Posterior vena cava (tissue), 2 donors: ENCODE measurements around the gene GATA3. TPM values are rescaled to one million over a fixed set of nuclear protein-coding genes. Genes with fewer than 3 reads are reported as not detected.
A peak's percentile ranks its signal among the peaks of the same experiment; 100 is the strongest.

Experiments used
- DNase-seq: peaks from one replicate; pipeline ENCODE4 v3.0.0-alpha.2; 2020; ENCODE audit warnings: low spot score
- intact Hi-C, 2 donors: fragments of 100-400 bp; cut with DNase I; formaldehyde crosslinking; loops; one replicate each; pipeline versions ENCODE4 v1.14.1 to v1.14.2; 2022 to 2023
- total RNA-seq, 2 donors: library from RNA; stranded (reverse); fragmentation: NEBNext Ultra II Directional; extraction: Animal tissue kit (Norgen Biotek cat#: 25700); gene quantifications; one replicate each; pipeline ENCODE4 v1.2.1, GENCODE V29; 2021
- donor health status: DM: yes; HTN: yes; CAD: no.
- donor health status: DM: yes; HTN: yes; CAD: no.

Gene GATA3
- total RNA-seq, 2 donors from 2014 or later = 0.97 to 1.00 TPM

DNA sequence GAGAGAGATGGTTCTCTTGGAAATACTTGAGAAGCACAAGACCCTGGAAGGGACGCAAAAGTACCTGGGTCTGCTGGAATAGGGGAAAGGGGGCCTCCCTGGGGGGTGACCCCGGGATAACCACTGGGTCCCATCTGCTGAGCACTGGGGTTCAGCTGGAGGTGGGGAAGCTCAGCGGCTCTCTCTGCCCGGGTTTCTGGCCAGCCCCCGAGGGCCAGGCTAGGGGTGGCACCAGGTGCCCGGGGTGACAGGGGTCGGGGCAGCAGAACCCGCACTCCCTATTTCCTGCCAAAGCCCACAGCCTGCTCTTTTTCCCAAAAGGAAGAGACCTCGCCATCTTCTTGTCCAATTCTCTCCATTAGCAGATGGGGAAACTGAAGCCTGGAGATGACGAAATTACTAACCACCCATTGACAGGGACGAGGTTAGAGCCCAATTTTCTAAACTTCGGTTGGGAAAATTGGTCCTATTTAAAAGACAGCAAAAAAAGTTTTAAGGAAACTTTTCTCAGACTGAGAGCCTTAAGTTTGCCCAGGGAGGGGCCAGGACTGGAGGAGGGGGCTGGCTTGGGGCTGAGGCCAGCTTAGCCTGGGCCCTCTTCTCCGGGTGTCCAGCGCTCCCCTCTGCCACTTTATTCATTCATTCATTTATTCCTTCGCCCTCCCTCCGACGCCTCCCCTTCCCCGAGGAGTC is 17.8 kb upstream of the GATA3 start:
- intact Hi-C loops = no loop called here
- peak; percentile 55 for DNase-seq

DNA sequence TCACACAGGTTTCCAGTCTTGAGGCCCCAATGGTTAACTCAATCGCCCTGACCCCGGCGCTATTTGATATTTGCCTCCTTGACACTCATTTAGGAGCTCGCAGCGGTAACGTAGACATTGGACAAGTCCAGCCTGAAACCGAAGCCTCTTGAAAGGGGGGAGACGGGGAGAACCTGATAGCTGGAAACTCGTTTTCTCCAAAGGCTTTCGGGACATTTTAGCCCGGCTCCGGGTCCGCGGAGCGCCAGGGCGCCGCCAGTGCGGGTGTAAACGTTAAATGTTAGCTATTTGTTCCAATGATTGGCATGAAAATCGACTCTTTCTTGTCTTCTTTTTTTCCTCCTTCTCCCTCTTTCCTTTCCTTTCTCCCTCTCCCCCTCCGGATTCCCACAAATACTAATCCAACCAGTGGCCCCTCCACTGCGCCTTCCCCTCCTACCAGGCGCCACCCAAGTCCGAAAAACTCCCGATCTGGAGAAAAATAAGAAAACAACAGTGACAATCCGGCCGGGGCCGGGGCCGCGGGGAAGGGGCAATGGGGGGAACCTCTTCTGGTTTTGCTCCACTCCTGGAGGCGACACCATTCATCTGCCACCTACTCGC is 17.2 kb upstream of the GATA3 start:
- DNase-seq = peak; percentile 55
- intact Hi-C loops = no loop called here

DNA sequence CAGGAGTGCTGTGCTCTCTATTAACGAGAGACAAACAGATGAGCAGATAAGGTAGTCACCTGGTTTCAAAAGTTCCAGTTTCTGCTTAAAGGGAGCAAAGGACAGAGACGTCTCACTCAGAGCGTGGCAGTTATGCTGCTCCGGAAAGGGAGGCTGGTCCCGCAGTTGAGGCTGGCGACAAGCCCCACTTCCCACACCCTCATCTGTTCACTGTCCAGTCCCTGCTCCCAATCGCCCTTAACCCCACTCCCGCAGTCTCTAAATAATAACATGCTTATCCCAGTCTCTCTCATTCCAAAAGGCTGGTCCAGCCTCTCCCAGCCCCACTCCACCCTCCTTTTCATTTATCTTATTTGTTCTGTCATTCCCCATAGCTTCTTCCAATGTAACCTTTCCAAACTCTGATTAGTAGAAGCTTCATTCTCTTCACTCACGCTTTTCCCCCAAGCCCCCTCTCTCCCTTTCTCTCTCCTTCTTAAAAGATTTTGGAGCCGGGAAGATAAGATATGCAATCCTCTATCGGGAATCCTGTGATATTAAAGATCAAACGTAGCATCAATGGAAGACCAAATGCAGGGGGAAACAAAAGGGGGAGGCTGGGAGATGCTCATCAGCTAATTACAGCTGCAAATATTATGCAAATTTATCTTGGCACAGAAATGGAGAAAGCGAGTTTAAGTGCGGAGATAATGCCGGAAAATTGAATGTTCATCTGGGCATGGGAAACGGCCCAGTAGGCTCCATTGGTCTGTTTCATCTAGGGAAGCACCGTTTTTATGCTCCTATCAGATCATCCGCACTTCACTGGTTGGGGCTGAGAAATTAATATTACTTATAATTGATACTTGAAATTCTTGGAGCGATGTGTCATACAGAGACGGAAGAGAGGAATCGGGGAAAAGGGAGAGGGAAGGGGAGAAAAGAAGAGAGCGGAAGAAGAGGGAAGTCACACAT is 16.3 kb upstream of the GATA3 start:
- peak; percentile 37 for DNase-seq
- intact Hi-C loops = no loop called here

DNA sequence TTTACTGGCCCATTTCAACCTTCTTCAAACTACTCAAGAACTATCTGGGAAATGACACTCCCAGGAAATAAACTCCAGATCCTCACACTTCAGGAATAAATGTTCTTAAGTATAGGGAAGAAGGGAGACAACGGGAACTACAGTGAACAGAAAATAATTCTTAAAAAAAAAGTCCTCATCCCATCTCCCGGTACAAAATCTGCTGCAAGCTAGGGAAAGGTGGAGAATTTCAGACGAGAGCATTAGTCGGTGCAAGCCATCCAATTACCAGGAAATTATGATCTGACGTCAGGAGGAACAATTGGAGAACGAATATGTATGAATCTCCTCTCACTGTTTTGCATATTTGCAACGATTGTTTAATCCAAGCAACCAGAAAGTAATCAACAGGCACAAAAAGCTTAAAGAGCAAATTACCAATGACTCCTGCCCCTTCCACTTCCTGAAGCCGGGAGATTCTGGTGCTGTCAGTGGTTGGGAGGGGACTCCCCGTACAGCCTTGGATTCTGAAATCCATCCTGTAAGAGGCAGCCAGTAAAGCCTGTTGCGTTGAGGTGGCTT is 15.1 kb upstream of the GATA3 start:
- DNase-seq = no peak
- intact Hi-C loops = no loop called here

DNA sequence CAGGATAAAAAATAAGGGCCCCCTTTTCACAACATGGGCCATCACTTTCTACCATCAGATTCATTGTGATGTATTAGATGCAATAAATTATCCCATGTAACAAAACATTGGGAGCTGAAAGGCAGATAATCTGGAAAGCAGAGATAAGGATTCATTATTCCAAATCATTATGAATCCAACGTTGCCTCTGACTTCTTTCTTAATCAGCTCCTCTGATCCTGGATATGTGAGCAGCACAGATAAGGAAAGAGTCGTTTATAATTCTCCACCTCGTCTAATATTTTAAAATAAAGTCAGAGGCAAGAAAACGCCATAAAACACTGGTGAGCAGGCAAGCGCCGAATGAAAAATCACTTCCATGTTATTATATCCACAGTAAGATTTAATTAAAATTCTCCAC is 13.8 kb upstream of the GATA3 start:
- intact Hi-C loops = no loop called here
- no peak for DNase-seq

DNA sequence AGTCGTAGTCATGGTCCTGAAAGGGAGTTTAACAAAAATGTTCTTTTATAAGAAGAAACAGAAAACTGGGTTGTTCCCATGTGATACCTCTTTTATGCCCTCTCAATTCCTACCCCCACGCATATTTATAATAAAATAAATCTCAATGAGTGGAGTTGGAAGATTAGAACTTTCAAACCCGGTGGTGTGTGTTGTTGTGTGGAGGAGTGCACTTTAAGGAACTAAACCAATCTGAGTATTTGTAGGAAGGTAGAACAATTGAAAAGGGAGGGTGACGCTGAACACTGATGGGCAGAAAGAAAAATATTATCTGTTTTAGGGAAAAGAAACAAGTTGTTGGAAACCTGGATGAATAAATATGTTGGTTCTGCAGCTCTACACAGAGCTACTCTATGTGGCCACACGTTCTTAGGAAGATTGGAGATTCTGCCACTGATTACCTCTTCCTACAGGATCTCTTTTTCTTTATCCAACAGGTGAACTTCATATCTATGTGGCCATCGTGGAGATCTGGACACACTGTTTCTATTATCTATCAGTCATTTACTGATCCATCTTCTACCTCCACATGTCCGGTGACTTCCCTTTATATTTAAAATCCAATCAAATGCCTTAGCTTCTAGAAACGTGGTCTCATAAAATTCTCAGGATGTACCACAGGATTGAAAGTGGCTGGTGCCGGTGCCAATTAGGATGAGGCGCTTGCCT is 13.1 kb upstream of the GATA3 start:
- intact Hi-C loops = no loop called here
- no peak for DNase-seq

DNA sequence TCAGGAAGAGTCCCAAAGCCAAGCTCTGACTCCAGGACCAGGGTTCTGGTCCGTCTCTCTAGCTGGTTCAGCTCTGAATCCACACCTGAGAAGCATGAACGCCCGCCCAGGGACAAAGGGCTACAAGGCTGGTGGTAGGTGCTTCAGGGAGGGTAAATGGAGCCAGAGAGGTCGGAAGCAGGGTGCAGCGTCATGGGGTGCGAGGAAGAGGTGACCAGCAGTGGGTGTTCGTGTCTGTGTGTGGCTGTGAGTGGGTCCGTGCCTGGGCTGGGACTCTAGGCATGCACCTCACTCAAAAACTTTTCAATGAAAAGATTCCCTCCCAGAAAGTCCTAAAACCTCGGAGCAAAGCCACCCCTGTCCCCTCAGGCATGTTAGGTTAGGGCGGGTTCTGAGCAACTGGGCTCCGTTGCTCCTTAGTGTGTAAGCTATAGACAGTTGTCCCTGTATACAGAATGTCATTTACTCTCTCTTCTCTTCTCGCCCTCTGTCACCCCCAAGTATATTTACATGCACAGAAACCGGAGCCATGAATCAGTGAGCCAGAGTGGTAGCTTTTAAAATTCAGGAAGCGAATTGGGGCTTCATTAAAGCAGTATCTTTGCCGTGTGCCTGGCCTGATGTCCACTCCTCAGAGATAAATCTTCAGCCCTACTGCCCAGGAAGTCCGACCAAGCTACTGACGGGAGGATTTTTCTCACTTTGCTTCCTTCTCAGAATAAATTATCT is 12.3 kb upstream of the GATA3 start:
- peak; percentile 47 for DNase-seq
- intact Hi-C loops = no loop called here

DNA sequence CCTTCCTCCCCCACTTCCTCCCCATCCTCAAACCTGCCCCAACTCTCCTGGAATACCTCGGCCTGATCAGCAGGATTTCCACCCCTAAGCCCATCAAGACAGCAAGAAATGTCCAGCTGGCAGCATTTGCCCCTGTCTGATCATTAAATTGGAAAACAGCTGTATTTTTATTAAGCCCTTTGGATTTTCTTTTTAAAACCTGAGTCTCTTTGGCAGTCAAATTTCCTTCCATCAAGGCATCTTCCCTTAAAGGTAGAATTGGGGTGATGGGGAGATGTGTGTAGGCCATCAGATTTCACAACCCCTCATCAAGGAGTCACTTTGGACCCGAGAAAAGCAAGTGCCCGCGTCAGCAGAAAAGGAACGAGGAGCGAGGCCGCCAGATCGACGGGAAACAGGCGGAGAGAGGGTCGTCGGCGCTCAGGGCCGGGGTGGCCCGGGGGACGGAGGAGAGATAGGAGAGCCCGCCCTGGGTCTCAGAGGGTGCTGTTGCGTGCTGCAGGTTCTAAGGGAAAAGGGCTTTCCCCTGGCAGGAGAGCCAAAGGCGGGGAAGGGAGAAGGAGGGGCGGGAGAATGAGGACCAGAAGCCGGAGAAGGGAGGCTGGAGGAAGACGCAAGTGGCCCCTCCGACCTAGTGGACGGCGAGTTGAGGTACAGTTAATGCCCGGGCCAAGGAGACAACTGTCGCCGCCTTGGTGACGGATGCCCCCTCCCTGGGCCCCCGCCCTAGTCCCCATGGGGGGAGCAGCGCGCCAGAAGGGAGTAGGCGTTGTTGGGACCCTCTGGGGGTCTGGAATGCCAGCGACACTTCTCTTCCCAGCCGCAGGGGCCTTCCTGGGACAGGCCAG is 11.5 kb upstream of the GATA3 start:
- DNase-seq = peak; percentile 60
- intact Hi-C loops = no loop called here

DNA sequence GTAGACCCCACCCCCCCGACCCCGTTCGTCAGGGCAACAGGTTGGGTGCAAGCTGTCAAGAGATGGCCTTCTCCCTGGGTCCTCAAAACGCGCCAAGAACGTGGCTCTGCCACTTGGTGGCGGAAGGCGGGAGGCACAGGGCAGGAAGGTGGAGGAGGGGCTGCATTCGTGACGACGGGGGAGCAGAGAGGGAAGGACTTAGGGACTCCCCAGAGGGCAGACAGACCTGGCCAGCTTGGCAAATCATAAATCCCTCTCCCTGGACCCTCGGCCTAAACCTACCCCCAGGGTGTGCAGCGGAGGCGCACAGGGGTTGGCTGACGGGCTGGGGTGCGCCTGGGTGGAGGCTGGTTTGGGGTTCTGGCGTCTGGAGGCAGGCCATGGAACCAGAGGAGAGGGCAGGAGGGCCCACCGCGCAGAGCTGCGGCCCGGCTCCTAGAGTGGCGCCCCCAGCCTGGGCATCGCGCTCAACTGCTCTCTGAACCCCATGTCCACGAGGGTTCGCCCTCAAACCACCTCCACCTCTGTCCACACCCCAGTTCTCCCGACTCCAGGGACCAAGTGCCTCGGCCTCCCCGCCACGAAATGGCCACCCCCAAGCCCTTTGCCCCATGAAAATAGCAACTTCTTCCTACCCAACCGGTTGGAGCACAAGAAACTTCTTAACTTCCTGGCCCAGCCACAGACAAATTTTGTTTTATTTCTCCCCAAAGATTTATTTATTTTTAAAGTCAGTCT is 10.8 kb upstream of the GATA3 start:
- intact Hi-C loops = no loop called here
- DNase-seq = peak; percentile 69

DNA sequence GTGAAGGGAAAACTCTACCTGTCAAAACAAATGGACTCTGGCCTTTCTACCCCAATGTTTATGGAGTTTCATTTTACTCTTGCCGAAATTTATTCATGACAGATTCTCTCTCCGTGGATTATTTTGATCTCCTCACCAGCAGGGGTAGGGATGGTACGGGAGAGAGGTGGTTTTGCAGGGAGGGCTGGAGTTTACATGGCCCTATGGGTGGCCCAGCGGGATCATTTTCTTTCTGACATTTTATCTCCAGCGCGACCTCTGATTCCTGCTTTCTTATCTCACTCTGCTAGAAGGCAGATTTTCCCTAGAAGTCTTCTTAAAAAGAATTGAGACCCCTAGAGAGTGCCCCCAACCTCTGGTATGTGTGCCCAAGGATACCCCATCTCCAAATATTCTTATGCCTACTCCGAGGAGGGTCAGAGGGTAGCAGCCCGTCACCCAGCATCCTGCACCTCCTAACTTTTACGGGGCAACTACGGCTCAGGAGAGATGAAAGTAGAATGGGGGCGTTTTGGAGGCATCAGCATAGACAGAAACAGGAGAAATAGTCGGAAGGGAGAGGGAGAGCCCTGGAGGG is 10.1 kb upstream of the GATA3 start:
- DNase-seq = peak; percentile 22
- intact Hi-C loops = no loop called here

DNA sequence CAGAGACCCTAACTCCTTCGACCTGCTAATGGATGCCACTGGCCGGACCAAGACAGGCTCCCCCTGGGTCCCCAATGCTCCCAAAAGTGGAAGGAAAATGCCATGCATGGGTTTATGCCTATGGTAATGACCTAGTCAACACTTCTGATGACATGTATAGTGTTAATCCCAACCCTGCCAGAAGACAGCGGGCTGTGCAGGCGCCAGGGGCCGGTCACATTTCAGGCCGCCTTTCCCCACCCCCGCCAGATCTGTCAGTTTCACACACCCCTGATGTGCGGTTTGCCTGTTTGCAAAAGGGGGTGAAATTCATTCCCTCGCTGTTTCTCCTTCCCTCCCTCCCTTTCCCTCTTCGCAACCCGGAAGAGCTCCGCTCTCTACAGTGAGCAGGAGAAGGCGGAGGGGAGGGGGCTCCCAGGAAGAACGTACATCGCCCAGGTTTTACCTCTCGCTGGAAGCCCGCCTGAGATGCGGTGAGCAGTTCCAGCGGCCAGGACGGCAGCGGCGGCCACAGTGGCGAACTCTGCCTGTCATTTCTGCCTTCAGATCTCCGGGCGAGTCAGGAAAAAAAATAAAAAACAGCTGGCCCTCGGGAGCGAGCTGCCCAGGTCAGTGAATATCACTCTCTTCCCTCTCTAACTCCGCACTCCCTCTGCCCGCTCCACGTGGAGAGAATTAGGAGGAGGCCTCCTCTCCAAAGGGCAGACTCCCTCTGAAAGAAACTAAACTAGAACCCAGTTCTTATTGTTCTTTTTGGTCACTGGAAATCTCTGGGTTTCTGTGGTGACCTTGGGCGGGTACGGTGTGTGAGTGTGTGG is 9.4 kb upstream of the GATA3 start:
- DNase-seq = peak; percentile 35
- intact Hi-C loops = no loop called here

DNA sequence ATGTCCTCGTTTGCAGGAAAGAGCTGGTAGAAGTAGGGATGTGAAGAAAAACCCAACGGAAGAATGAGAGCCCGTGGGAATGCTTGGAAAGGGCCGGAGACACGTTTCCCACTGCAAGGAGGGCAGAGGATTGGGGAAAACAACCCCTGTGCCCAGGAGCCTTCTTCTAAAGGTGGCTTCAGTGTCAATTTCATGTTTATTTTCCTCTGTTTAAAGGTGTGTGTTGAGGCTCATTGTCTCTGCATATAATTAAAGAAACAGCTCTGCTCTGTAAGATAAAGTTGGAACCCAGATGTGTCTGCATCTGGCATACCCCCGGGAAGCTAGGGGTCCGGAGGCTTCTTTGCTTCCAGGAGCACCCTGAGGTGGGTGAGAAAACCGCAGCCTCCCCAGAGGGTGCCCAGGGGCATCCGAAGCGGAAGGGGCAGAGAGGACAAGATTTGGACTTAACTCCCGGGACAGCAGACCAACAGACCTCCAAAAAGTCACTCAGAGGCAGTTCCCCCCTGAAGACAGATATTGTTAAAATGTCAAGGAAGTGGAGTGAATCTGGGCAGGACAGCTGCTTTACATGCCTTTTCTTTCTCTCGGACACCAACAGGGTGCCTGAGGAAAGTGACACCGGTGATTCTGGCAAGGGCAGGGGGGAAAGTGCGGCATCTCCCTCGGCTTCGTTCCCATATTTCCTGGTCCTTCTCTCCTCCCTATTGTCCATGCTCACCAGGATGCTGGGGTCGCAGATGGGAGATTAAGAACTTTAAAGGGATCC is 8.6 kb upstream of the GATA3 start:
- intact Hi-C loops = no loop called here
- DNase-seq = no peak

DNA sequence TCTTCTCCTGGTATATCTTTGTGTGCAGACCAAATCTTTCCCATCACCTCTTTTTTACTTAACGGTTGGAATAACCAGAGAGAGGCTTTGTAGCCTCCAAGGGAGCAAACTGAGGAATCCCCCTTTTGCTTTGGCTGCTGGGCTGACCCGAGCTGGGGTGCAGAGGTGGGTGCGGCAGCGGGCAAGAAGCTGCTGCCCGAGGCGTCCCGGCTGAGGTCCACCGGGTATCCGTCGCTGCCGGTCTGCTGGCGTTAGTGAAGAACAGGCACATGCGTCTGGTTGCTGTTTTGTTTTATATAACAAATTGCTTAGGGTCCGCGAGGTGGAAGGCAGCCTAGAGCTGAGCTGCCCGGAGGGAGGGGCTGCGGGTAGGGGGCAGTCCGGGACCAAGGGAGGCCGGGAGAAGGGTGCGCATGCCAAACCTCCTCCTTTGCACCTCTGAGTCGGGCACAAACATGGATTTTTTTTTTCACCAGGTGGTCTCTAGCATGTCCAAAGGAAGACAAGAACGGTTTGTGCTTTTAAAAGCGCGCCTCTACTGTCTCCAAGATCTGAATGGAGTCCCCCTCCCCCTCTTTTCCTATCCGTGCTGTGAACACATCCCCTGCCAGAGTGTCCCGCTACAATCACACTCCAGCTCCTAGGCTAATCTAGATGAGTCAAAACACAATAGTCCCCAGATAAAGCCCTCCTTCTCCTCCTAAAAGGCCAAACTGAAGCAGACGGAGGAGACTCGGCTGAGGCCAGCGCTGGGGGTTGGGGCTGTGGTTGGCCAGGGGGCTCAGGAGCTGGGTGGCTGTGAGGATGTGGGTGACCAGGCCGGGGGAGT is 6.8 kb upstream of the GATA3 start:
- no peak for DNase-seq
- intact Hi-C loops = no loop called here

DNA sequence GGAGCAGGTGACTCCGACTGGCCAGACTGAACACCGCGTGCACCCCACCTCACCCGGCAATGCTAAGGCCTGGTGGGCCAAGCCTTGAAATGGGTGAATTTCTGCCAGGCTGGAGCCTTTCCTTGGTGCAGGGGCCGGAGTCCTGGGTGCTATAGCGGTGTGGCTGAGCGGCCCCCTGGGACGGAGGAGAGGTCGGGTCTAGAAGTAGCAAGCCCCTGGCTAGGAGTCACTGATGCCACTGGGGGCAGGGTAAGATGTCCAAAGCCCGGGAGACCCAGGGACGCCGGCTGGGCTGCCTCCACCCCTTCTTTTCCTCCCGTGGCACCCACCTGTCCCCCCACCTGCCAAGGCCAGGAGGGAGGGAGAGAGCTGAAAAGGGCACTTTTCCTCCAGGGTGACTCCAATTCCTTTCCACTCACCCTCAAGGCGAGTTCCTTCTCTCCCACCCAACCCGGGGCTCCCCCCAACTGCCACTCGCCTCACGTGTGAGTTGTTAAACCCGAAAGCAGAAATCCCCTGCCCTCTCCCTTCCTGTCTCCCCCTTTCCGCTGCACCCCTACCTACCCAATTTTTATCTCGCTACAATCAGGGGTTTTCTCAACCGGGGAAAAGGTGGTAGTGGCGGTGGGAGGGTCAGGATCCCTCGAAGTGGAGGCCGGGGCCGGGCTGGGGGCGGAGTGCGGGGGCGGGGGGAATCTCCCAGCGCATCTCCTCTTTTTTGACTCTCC is 6.0 kb upstream of the GATA3 start:
- intact Hi-C loops = no loop called here
- no peak for DNase-seq
